HG03439 (cell line): ENCODE measurements around the gene ANKS1B.
"Not testable (repeated sequence)": the region's sequence is repeated elsewhere in the genome, so short reads cannot be mapped to it uniquely, and the experiment has no call there.

Experiments
- ATAC-seq: cut with Tn5 transposase; IDR thresholded peaks from one replicate; pipeline ENCODE4 v1.9.1; 2021; ENCODE audit warnings: mild to moderate bottlenecking, moderate library complexity; ENCODE audit not compliant: unreplicated experiment

Gene ANKS1B

GRCh38 chr12:99767809-99768208 is 216.9 kb downstream of the ANKS1B start:
- ATAC-seq = no peak

- no peak for ATAC-seq
Observed at GRCh38 chr12:99766408-99766807, 218.3 kb downstream of the ANKS1B start.

- ATAC-seq = no peak
Observed at GRCh38 chr12:99765469-99766114, 219.1 kb downstream of the ANKS1B start.

- ATAC-seq = no peak
Observed at GRCh38 chr12:99759444-99759843, 225.3 kb downstream of the ANKS1B start.

- ATAC-seq = no peak
Observed at GRCh38 chr12:99758997-99759396, 225.7 kb downstream of the ANKS1B start.

GRCh38 chr12:99752740-99753139 is 232.0 kb downstream of the ANKS1B start:
- no peak for ATAC-seq

GRCh38 chr12:99746538-99746937 is 238.2 kb downstream of the ANKS1B start:
- no peak for ATAC-seq

- no peak for ATAC-seq
Observed at GRCh38 chr12:99745895-99746294, 238.8 kb downstream of the ANKS1B start.

GRCh38 chr12:99745121-99745520 is 239.6 kb downstream of the ANKS1B start:
- ATAC-seq = no peak

GRCh38 chr12:99736760-99737269 is 247.9 kb downstream of the ANKS1B start:
- ATAC-seq = no peak

- no peak for ATAC-seq
Observed at GRCh38 chr12:99732131-99732530, 252.6 kb downstream of the ANKS1B start.

- no peak for ATAC-seq
Observed at GRCh38 chr12:99722690-99723486, 261.8 kb downstream of the ANKS1B start.

- ATAC-seq = no peak
Observed at GRCh38 chr12:99721715-99722275, 262.9 kb downstream of the ANKS1B start.

- not testable (repeated sequence) for ATAC-seq
Observed at GRCh38 chr12:99720083-99720465, 264.7 kb downstream of the ANKS1B start.

GRCh38 chr12:99719411-99720082 is 265.2 kb downstream of the ANKS1B start:
- not testable (repeated sequence) for ATAC-seq

- not testable (repeated sequence) for ATAC-seq
Observed at GRCh38 chr12:99715841-99716510, 268.8 kb downstream of the ANKS1B start.

- ATAC-seq = not testable (repeated sequence)
Observed at GRCh38 chr12:99714921-99715320, 269.8 kb downstream of the ANKS1B start.

- ATAC-seq = no peak
Observed at GRCh38 chr12:99713946-99714520, 270.7 kb downstream of the ANKS1B start.

- ATAC-seq = no peak
Observed at GRCh38 chr12:99712281-99712680, 272.5 kb downstream of the ANKS1B start.

GRCh38 chr12:99711246-99711645 is 273.5 kb downstream of the ANKS1B start:
- no peak for ATAC-seq
